H1 (cell line): ENCODE results near the gene STYXL1. TPM values are rescaled to one million over a fixed set of nuclear protein-coding genes. Genes with fewer than 3 reads are reported as not detected.

Experiments used
- CTCF ChIA-PET: fragments of 300-600 bp; sonication (Branson Sonifier 250); formaldehyde crosslinking; loops from one replicate; lab custom pipeline; 2021; ENCODE audit not compliant: partially characterized antibody; lab: Charles Lee
- POLR2A ChIA-PET: fragments of 300-600 bp; sonication (Branson Sonifier 250); formaldehyde crosslinking; loops from one replicate; lab custom pipeline; 2021; ENCODE audit warnings: inconsistent platforms; ENCODE audit not compliant: partially characterized antibody; lab: Charles Lee
- DNase-seq, 2 experiments: peaks; one replicate each; pipeline versions ENCODE4 v3.0.0 to v3.0.0-alpha.2; 2010 to 2022; ENCODE audit warnings: low spot score in 2 of 2, low read depth in 1 of 2, mixed read lengths in 1 of 2
- FAIRE-seq: peaks from 2 replicates; lab custom pipeline; 2011; peaks lifted over from hg19 to GRCh38; lab: Jason Lieb, UNC
- H2AFZ ChIP-seq: 2 replicates; pipeline ENCODE4 v1.8.1; 2012; ENCODE audit warnings: low read length, inconsistent platforms
- H2AK5ac ChIP-seq: 2 replicates; pipeline ENCODE4 v1.6.1; 2013; ENCODE audit warnings: low read depth, low read length
- H2BK120ac ChIP-seq: replicated peaks from 2 replicates; pipeline ENCODE3; 2013; ENCODE audit warnings: low read depth, low read length, inconsistent platforms
- H2BK12ac ChIP-seq: 2 replicates; pipeline ENCODE4 v1.6.1; 2013; ENCODE audit warnings: low read depth, low read length
- H2BK15ac ChIP-seq: 2 replicates; pipeline ENCODE4 v1.6.1; 2013; ENCODE audit warnings: low read length
- H2BK20ac ChIP-seq: 2 replicates; pipeline ENCODE4 v1.6.1; 2013; ENCODE audit warnings: low read length
- H2BK5ac ChIP-seq: 2 replicates; pipeline ENCODE4 v1.6.1; 2013; ENCODE audit warnings: low read depth, low read length
- H3K14ac ChIP-seq: 2 replicates; pipeline ENCODE4 v1.6.1; 2013; ENCODE audit warnings: inconsistent platforms; ENCODE audit not compliant: insufficient read length
- H3K18ac ChIP-seq: 2 replicates; pipeline ENCODE4 v1.6.1; 2013; ENCODE audit warnings: low read length; ENCODE audit errors: extremely low read depth
- H3K23ac ChIP-seq: 2 replicates; pipeline ENCODE4 v1.6.1; 2013; ENCODE audit warnings: inconsistent platforms; ENCODE audit not compliant: insufficient read length
- H3K23me2 ChIP-seq: 2 replicates; pipeline ENCODE4 v1.6.1; 2013; ENCODE audit warnings: low read depth, low read length
- H3K27ac ChIP-seq: 2 replicates; pipeline ENCODE4 v1.6.1; 2011; ENCODE audit warnings: low read depth, low read length, inconsistent platforms
- H3K27me3 ChIP-seq, 4 experiments: replicated peaks in 1 of 4; 1 replicate in 1 of 4; 2 replicates in 3 of 4; pipeline versions ENCODE4 v1.6.1 to v1.8.1; 2011 to 2013; ENCODE audit warnings: low read length in 3 of 4, mild to moderate bottlenecking in 3 of 4, inconsistent platforms in 2 of 4, mixed read lengths in 2 of 4, moderate library complexity in 1 of 4; ENCODE audit not compliant: control insufficient read depth in 3 of 4, insufficient read depth in 3 of 4; ENCODE audit errors: extremely low read depth in 1 of 4
- H3K36me3 ChIP-seq, 4 experiments: 2 replicates each; pipeline versions ENCODE4 v1.6.1 to v1.8.1; 2011 to 2013; ENCODE audit warnings: mild to moderate bottlenecking in 4 of 4, low read length in 3 of 4, moderate library complexity in 2 of 4, control low read depth in 1 of 4, inconsistent platforms in 1 of 4; ENCODE audit not compliant: insufficient read depth in 4 of 4, control insufficient read depth in 2 of 4
- H3K4ac ChIP-seq: replicated peaks from 2 replicates; pipeline ENCODE3; 2013; ENCODE audit warnings: low read length, low read depth, mixed read lengths, inconsistent platforms; ENCODE audit not compliant: insufficient read length
- H3K4me1 ChIP-seq, 4 experiments: replicated peaks in 1 of 4; 1 replicate in 1 of 4; 2 replicates in 3 of 4; pipeline versions ENCODE4 v1.6.1 to v1.8.1; 2011 to 2013; ENCODE audit warnings: low read length in 3 of 4, inconsistent platforms in 2 of 4, mixed read lengths in 1 of 4; ENCODE audit not compliant: insufficient read depth in 4 of 4, control insufficient read depth in 3 of 4
- H3K4me2 ChIP-seq, 2 experiments: 2 replicates each; pipeline versions ENCODE4 v1.6.1 to v1.8.1; 2011 to 2013; ENCODE audit warnings: low read depth in 2 of 2, low read length in 2 of 2, control low read depth in 1 of 2, inconsistent platforms in 1 of 2, mild to moderate bottlenecking in 1 of 2; ENCODE audit not compliant: insufficient read depth in 1 of 2
- H3K4me3 ChIP-seq, 4 experiments: fragments of 200-600, 300-600 bp in 1 of 4; sonication (generic), shearing (Covaris generic), sonication (Bioruptor Twin) in 1 of 4; 2 replicates each; pipeline versions ENCODE4 v1.5.1 to v1.8.1; 2011 to 2016; ENCODE audit warnings: low read length in 4 of 4, low read depth in 3 of 4, control low read depth in 2 of 4, inconsistent platforms in 2 of 4, mild to moderate bottlenecking in 2 of 4, mixed read lengths in 1 of 4, moderate library complexity in 1 of 4; ENCODE audit not compliant: insufficient read depth in 2 of 4; ENCODE audit errors: extremely low read depth in 1 of 4
- H3K56ac ChIP-seq: replicated peaks from 2 replicates; pipeline ENCODE3; 2013; ENCODE audit warnings: low read depth, mild to moderate bottlenecking, mixed read lengths, low read length, inconsistent platforms; ENCODE audit not compliant: insufficient read length
- H3K79me1 ChIP-seq: 2 replicates; pipeline ENCODE4 v1.6.1; 2013; ENCODE audit warnings: low read depth, low read length, control low read depth
- H3K79me2 ChIP-seq, 2 experiments: 2 replicates each; pipeline versions ENCODE4 v1.6.1 to v1.8.1; 2012 to 2013; ENCODE audit warnings: low read length in 2 of 2, mild to moderate bottlenecking in 2 of 2, inconsistent platforms in 1 of 2; ENCODE audit not compliant: insufficient read depth in 2 of 2, control insufficient read depth in 1 of 2
- H3K9ac ChIP-seq, 4 experiments: replicated peaks in 1 of 4; 1 replicate in 1 of 4; 2 replicates in 3 of 4; pipeline versions ENCODE4 v1.6.1 to v1.8.1; 2011 to 2013; ENCODE audit warnings: low read depth in 3 of 4, low read length in 3 of 4, control low read depth in 2 of 4, mild to moderate bottlenecking in 2 of 4, moderate library complexity in 2 of 4, inconsistent platforms in 1 of 4; ENCODE audit errors: extremely low read depth in 1 of 4
- H3K9me3 ChIP-seq, 2 experiments: 2 replicates each; pipeline versions ENCODE4 v1.6.1 to v1.8.1; 2012 to 2013; ENCODE audit warnings: mild to moderate bottlenecking in 2 of 2, moderate library complexity in 2 of 2, control low read depth in 1 of 2, inconsistent platforms in 1 of 2, low read depth in 1 of 2, low read length in 1 of 2, mixed read lengths in 1 of 2; ENCODE audit not compliant: insufficient read depth in 2 of 2
- H4K20me1 ChIP-seq, 2 experiments: replicated peaks in 1 of 2; 2 replicates each; pipeline versions ENCODE3 to v1.8.1; 2011 to 2013; ENCODE audit warnings: inconsistent platforms in 2 of 2, low read length in 2 of 2, mild to moderate bottlenecking in 1 of 2; ENCODE audit not compliant: insufficient read depth in 2 of 2, control insufficient read depth in 1 of 2
- H4K5ac ChIP-seq: 2 replicates; pipeline ENCODE4 v1.6.1; 2013; ENCODE audit warnings: low read length, low read depth, mixed read lengths, inconsistent platforms; ENCODE audit not compliant: insufficient read length
- H4K8ac ChIP-seq: 2 replicates; pipeline ENCODE4 v1.8.0; 2013; ENCODE audit warnings: mild to moderate bottlenecking, moderate library complexity, low read length, inconsistent platforms; ENCODE audit not compliant: insufficient read depth; ENCODE audit errors: extremely low read depth
- H4K91ac ChIP-seq: replicated peaks from 2 replicates; pipeline ENCODE3; 2013; ENCODE audit warnings: low read length, mixed read lengths, inconsistent platforms; ENCODE audit not compliant: insufficient read length
- CBX8 ChIP-seq: fragments of 300-800, 300-1000 bp; sonication (generic); IDR thresholded peaks from 2 replicates; pipeline ENCODE4 v1.7.1; 2016; ENCODE audit warnings: low read depth, low read length, borderline replicate concordance
- CHD1 ChIP-seq: IDR thresholded peaks from 2 replicates; pipeline ENCODE4 v1.6.1; 2012; ENCODE audit warnings: low read depth, low read length, improper control_type of control experiment
- CREB1 ChIP-seq: IDR thresholded peaks from 2 replicates; pipeline ENCODE4 v1.6.1; 2012; ENCODE audit warnings: inconsistent platforms
- FOSL1 ChIP-seq: IDR thresholded peaks from 2 replicates; pipeline ENCODE4 v1.6.1; 2011; ENCODE audit warnings: mild to moderate bottlenecking, low read depth, low read length, moderate library complexity; ENCODE audit not compliant: insufficient read depth
- PHF8 ChIP-seq: fragments of 200-600 bp; sonication (generic); conservative IDR thresholded peaks from 2 replicates; pipeline ENCODE4 v1.7.1; 2012; ENCODE audit warnings: low read depth, mild to moderate bottlenecking, inconsistent platforms, low read length, moderate library complexity
- RAD21 ChIP-seq, 2 experiments: IDR thresholded peaks in 1 of 2; conservative IDR thresholded peaks in 1 of 2; 2 replicates each; pipeline ENCODE4 v1.6.1; 2011; ENCODE audit warnings: low read depth in 2 of 2, low read length in 2 of 2, improper control_type of control experiment in 1 of 2, inconsistent platforms in 1 of 2, mild to moderate bottlenecking in 1 of 2, moderate library complexity in 1 of 2
- SIN3A ChIP-seq, 2 experiments: IDR thresholded peaks in 1 of 2; conservative IDR thresholded peaks in 1 of 2; 2 replicates each; pipeline ENCODE4 v1.6.1; 2011 to 2012; ENCODE audit warnings: low read length in 2 of 2, improper control_type of control experiment in 1 of 2, low read depth in 1 of 2, mild to moderate bottlenecking in 1 of 2
- SRF ChIP-seq: IDR thresholded peaks from 2 replicates; pipeline ENCODE4 v1.6.1; 2011; ENCODE audit warnings: mild to moderate bottlenecking, low read depth, low read length, moderate library complexity
- TBP ChIP-seq: IDR thresholded peaks from 2 replicates; pipeline ENCODE4 v1.6.1; 2011; ENCODE audit warnings: low read depth, low read length, improper control_type of control experiment
- TEAD4 ChIP-seq: IDR thresholded peaks from 2 replicates; pipeline ENCODE4 v1.6.1; 2012; ENCODE audit warnings: low read depth, low read length, inconsistent platforms, mixed read lengths
- WGBS, 2 experiments: shearing (Covaris generic) in 1 of 2; methylation state at CpG; one replicate each; pipeline versions ENCODE4 v1.1.6 to v1.1.7; 2013 to 2015; ENCODE audit warnings: low lambda C conversion rate in 2 of 2, mixed read lengths in 2 of 2, inconsistent platforms in 1 of 2, low coverage in 1 of 2, missing lambda C conversion rate in 1 of 2; ENCODE audit not compliant: insufficient replicate concordance in 2 of 2, insufficient coverage in 1 of 2, insufficient read length in 1 of 2; ENCODE audit errors: extremely low coverage in 1 of 2, missing lambda C conversion rate in 1 of 2; 5-methylcytosine and 5-hydroxymethylcytosine counted together
- polyA plus RNA-seq, 7 experiments: library from polyadenylated mRNA; depleted of rRNA in 3 of 7; stranded (reverse) in 5 of 7; unstranded in 2 of 7; fragments of >200 nt in 5 of 7; fragments of 200-250 nt in 2 of 7; gene quantifications; 1 replicate in 5 of 7; 2 replicates in 1 of 7; 4 replicates in 1 of 7; pipeline versions ENCODE4 v1.2.1 to v1.2.3, GENCODE V29; 2011 to 2013; ENCODE audit warnings: missing spikeins in 2 of 7, mixed read lengths in 2 of 7
- total RNA-seq: library from RNA; stranded (reverse); fragmentation: NEBNext Ultra II Directional; extraction: Animal tissue kit (Norgen Biotek cat#: 25700); gene quantifications from 2 replicates; pipeline ENCODE4 v1.2.1, GENCODE V29; 2021
- TF ChIP-seq, protein P1 (sequence below): IDR thresholded peaks from 2 replicates; pipeline ENCODE4 v1.6.1; 2011; ENCODE audit warnings: low read length, improper control_type of control experiment

Gene STYXL1
- total and polyA plus RNA-seq, 2 of the 8 experiments (the other 6 are each of a cell fraction or from before 2014, with no cell fraction given) = 32.3 to 53.9 TPM

DNA sequence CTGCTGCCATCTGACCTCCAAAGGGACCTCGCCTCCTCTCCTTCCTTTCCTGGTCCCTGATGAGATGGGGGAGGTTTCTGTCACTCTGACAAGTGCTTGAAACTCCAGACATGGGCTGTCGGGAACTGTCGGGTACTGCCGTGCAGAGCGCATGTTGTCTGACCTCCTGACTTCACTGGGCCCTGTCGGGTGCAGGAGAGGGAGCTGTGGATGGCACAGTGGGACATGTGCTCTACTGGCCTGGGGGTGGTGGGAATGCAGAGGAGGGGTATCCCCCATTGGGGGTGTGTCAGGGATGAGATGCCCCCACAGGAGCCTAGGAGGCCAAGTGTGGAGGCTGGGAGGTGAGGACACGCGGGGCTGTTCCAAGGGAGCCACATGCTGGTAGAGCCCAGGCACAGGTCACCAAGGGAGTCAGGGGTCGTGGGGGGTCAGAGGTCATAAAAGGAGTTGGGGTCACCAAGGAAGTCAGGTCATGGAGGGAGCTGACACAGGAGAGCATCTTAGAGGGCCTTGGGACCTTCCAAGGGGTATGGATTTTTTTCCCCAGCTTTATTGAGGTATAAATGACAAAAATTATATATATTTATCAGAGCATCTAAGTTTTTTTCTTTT lies 84.3 kb downstream of the STYXL1 start:
- no peak overlapping the region for H3K18ac ChIP-seq
- H3K56ac ChIP-seq = no peak overlapping the region
- H3K23ac ChIP-seq = no peak overlapping the region
- H3K4me2 ChIP-seq = no peak overlapping the region
- H2BK20ac ChIP-seq = no peak overlapping the region
- no peak overlapping the region for H2AK5ac ChIP-seq
- peaks cover 3 to 10% of the 10 kb centered on the region in 2 experiments for H4K20me1 ChIP-seq
- no peak overlapping the region for H4K91ac ChIP-seq
- no peak overlapping the region for H2BK120ac ChIP-seq
- TF ChIP-seq SIN3A (conservative IDR thresholded peaks at IDR 0.05 in 1 of 2, IDR thresholded peaks at IDR 0.05 in 1 of 2; ENCODE audit: low read depth in 1 of 2, low read length in 2 of 2) (no peak), FOSL1 (no peak), PHF8 (no peak), RAD21 (IDR thresholded peaks at IDR 0.05 in 1 of 2, conservative IDR thresholded peaks at IDR 0.05 in 1 of 2; ENCODE audit: low read depth in 2 of 2, low read length in 2 of 2) (no peak), CREB1 (no peak), SRF (no peak), TBP (no peak), CHD1 (no peak), CBX8 (no peak), TEAD4 (no peak)
- TF ChIP-seq, protein P1, sequence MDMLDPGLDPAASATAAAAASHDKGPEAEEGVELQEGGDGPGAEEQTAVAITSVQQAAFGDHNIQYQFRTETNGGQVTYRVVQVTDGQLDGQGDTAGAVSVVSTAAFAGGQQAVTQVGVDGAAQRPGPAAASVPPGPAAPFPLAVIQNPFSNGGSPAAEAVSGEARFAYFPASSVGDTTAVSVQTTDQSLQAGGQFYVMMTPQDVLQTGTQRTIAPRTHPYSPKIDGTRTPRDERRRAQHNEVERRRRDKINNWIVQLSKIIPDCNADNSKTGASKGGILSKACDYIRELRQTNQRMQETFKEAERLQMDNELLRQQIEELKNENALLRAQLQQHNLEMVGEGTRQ = no peak
- H2AFZ ChIP-seq = no peak overlapping the region
- H3K4me1 ChIP-seq = 0 out of 7 replicates have a peak, but pooled peaks cover 0 to 2% (median 0%) of the 10 kb centered on the region in 4 experiments
- H3K36me3 ChIP-seq = peaks cover 0 to 17% (median 3%) of the 10 kb centered on the region in 4 experiments; a peak in 5 of 8 replicates
- no peaks in the 10 kb centered on the region; a peak in 1 of 4 replicates for H3K79me2 ChIP-seq
- no peaks in the 10 kb centered on the region for H3K27me3 ChIP-seq
- no peak overlapping the region for H3K4ac ChIP-seq
- H3K79me1 ChIP-seq = peaks cover 4% of the 10 kb centered on the region
- H4K8ac ChIP-seq = no peak overlapping the region; the same call in 1 of the 2 replicates
- H3K9ac ChIP-seq = no peak overlapping the region
- H3K9me3 ChIP-seq = no peaks in the 10 kb centered on the region
- H2BK15ac ChIP-seq = no peak overlapping the region
- no peak overlapping the region for H3K14ac ChIP-seq
- no peak overlapping the region for H2BK5ac ChIP-seq
- no peak for DNase-seq
- H2BK12ac ChIP-seq = no peak overlapping the region
- no peak overlapping the region for H4K5ac ChIP-seq
- ChIA-PET CTCF (interaction anchor here (0.5 to 0.9 kb wide), 3 partner anchors 48 to 75 kb away, joined by 3 to 4 read pairs (median 3); partner anchors contain the start of gene POR), POLR2A (no interaction called here)
- H3K23me2 ChIP-seq = no peaks in the 10 kb centered on the region
- no peak overlapping the region for H3K4me3 ChIP-seq
- no peak for FAIRE-seq
- 91% methylated on average over 9 of the region's 9 CpGs; no CpG with 5 or more reads in 1 of the 2 experiments for WGBS, 2 experiments
- no peak overlapping the region for H3K27ac ChIP-seq
